OCI-LY3 (cell line): ENCODE measurements around the gene PRKCE.

Experiments used
- CTCF ChIP-seq: fragments of 200-600, 300-600 bp; sonication (generic); IDR thresholded peaks from 2 replicates; pipeline ENCODE4 v1.5.1; 2014; ENCODE audit warnings: antibody characterized with exemption, low read length, low read depth
- EZH2phosphoT487 ChIP-seq: fragments of 200-600 bp; shearing (Covaris generic); IDR thresholded peaks from 2 replicates; pipeline ENCODE4 v1.6.1; 2018; ENCODE audit warnings: antibody characterized with exemption, mixed run types, low read depth

- no peak for TF ChIP-seq CTCF
- no peak for TF ChIP-seq EZH2phosphoT487
Observed at GRCh38 chr2:46170026-46170425, 518.6 kb downstream of the PRKCE start.
